HCT116 (cell line): ENCODE data around the gene SERPINB6. TPM values are rescaled to one million over a fixed set of nuclear protein-coding genes. Genes with fewer than 3 reads are reported as not detected.

Source experiments
- ATAC-seq: fragments of 200-7000 bp; cut with Tn5 transposase; 2 replicates; pipeline ENCODE4 v1.9.1; 2020; ENCODE audit warnings: mild to moderate bottlenecking, moderate library complexity
- BruUV-seq: library from RNA; stranded (reverse); fragments of 400-500 nt; replicated peaks from 2 replicates; lab custom pipeline; 2021; lab: Mats Ljungman, UMichigan
- CTCF ChIA-PET: fragments of 300-600 bp; sonication (Branson Sonifier 250); formaldehyde crosslinking; loops from one replicate; lab custom pipeline; 2021; ENCODE audit warnings: antibody characterized with exemption; lab: Charles Lee
- POLR2A ChIA-PET: fragments of 300-600, 350-600 bp; sonication (Branson Sonifier 250); formaldehyde crosslinking; loops from one replicate; lab custom pipeline; 2021; ENCODE audit warnings: antibody characterized with exemption; lab: Charles Lee
- RAD21 ChIA-PET, 2 experiments: fragments of 300-600 bp; sonication (Branson Sonifier 250); formaldehyde crosslinking; loops; one replicate each; lab custom pipeline; 2023; ENCODE audit warnings: low total read pairs in 2 of 2; ENCODE audit not compliant: uncharacterized antibody in 2 of 2, unreplicated experiment in 2 of 2, low non-redundant PET in 1 of 2; lab: Charles Lee
- DNase-seq: peaks from one replicate; pipeline ENCODE4 v3.0.0-alpha.2; 2010; ENCODE audit warnings: low read depth, low spot score
- H2AFZ ChIP-seq: fragments of 200-600 bp; shearing (Covaris generic), sonication (generic); 2 replicates; pipeline ENCODE4 v1.6.1; 2017; ENCODE audit warnings: low read depth, mixed run types, mixed read lengths, antibody characterized with exemption, low read length; ENCODE audit not compliant: poor library complexity, severe bottlenecking
- H3K27ac ChIP-seq: 2 replicates; pipeline ENCODE4 v1.5.1; 2012; ENCODE audit warnings: low read depth, low read length
- H3K27me3 ChIP-seq: fragments of 200-600 bp; sonication (generic); 2 replicates; pipeline ENCODE4 v1.6.1; 2016; ENCODE audit warnings: mixed run types, low read length, mixed read lengths; ENCODE audit not compliant: insufficient read depth
- H3K36me3 ChIP-seq, 2 experiments: fragments of 200-500 bp in 1 of 2; fragments of 200-600 bp in 1 of 2; sonication (Bioruptor generic) in 1 of 2; sonication (generic) in 1 of 2; 2 replicates each; pipeline versions ENCODE4 v1.5.1 to v1.6.1; 2014 to 2016; ENCODE audit warnings: low read length in 2 of 2, inconsistent platforms in 1 of 2, mixed read lengths in 1 of 2, mixed run types in 1 of 2; ENCODE audit not compliant: insufficient read depth in 2 of 2, control insufficient read depth in 1 of 2
- H3K4me1 ChIP-seq, 2 experiments: fragments of 200-600 bp in 1 of 2; sonication (generic) in 1 of 2; 2 replicates each; pipeline versions ENCODE4 v1.5.1 to v1.6.1; 2012 to 2017; ENCODE audit warnings: low read length in 2 of 2, inconsistent platforms in 1 of 2, mild to moderate bottlenecking in 1 of 2, mixed read lengths in 1 of 2, mixed run types in 1 of 2, moderate library complexity in 1 of 2; ENCODE audit not compliant: insufficient read depth in 2 of 2, control insufficient read depth in 1 of 2
- H3K4me2 ChIP-seq: fragments of 200-600 bp; sonication (generic); 2 replicates; pipeline ENCODE4 v1.6.1; 2017; ENCODE audit warnings: mixed run types, low read length, mixed read lengths
- H3K4me3 ChIP-seq, 2 experiments: fragments of 200-600 bp in 1 of 2; sonication (generic) in 1 of 2; replicated peaks in 1 of 2; 2 replicates each; pipeline ENCODE4 v1.5.1; 2011 to 2016; ENCODE audit warnings: low read length in 2 of 2, control low read depth in 1 of 2, low read depth in 1 of 2, mild to moderate bottlenecking in 1 of 2, mixed read lengths in 1 of 2, mixed run types in 1 of 2
- H3K79me2 ChIP-seq: fragments of 200-600 bp; sonication (generic); 2 replicates; pipeline ENCODE4 v1.6.1; 2017; ENCODE audit warnings: mild to moderate bottlenecking, mixed run types, low read length, moderate library complexity, mixed read lengths; ENCODE audit not compliant: insufficient read depth
- H3K9ac ChIP-seq: fragments of 200-600 bp; sonication (generic); 2 replicates; pipeline ENCODE4 v1.6.1; 2016; ENCODE audit warnings: low read length, mixed read lengths
- H3K9me2 ChIP-seq: fragments of 200-600 bp; sonication (generic), shearing (Covaris generic); 2 replicates; pipeline ENCODE4 v1.6.1; 2017; ENCODE audit warnings: mixed run types, mild to moderate bottlenecking, moderate library complexity; ENCODE audit not compliant: insufficient read depth
- H3K9me3 ChIP-seq, 2 experiments: fragments of 200-500 bp in 1 of 2; fragments of 200-600 bp in 1 of 2; sonication (Bioruptor generic) in 1 of 2; sonication (generic) in 1 of 2; 2 replicates each; pipeline ENCODE4 v1.6.1; 2014 to 2017; ENCODE audit warnings: low read length in 2 of 2, mixed read lengths in 2 of 2, inconsistent platforms in 1 of 2, low read depth in 1 of 2, mild to moderate bottlenecking in 1 of 2, mixed run types in 1 of 2, moderate library complexity in 1 of 2; ENCODE audit not compliant: control insufficient read depth in 1 of 2, insufficient read depth in 1 of 2
- H4K20me1 ChIP-seq: fragments of 200-600 bp; sonication (generic), shearing (Covaris generic); 2 replicates; pipeline ENCODE4 v1.6.1; 2017; ENCODE audit warnings: mixed run types, mild to moderate bottlenecking, moderate library complexity; ENCODE audit not compliant: insufficient read depth
- CBX3 ChIP-seq: IDR thresholded peaks from 2 replicates; pipeline ENCODE4 v1.6.1; 2012; ENCODE audit warnings: low read depth
- ELF1 ChIP-seq: IDR thresholded peaks from 2 replicates; pipeline ENCODE4 v1.6.1; 2012; ENCODE audit warnings: low read depth, borderline replicate concordance
- EZH2phosphoT487 ChIP-seq: fragments of 200-600 bp; IDR thresholded peaks from 2 replicates; pipeline ENCODE4 v1.6.1; 2018; ENCODE audit warnings: antibody characterized with exemption, borderline replicate concordance
- JUND ChIP-seq: IDR thresholded peaks from 2 replicates; pipeline ENCODE4 v1.6.1; 2012
- POLR2A ChIP-seq: IDR thresholded peaks from 2 replicates; pipeline ENCODE4 v1.7.0; 2011; ENCODE audit warnings: borderline replicate concordance; ENCODE audit not compliant: insufficient read depth, insufficient read length; ENCODE audit errors: extremely low read depth
- POLR2AphosphoS5 ChIP-seq: IDR thresholded peaks from 2 replicates; pipeline ENCODE4 v1.6.1; 2011; ENCODE audit warnings: mild to moderate bottlenecking, low read depth, low read length, moderate library complexity
- REST ChIP-seq: IDR thresholded peaks from 2 replicates; pipeline ENCODE4 v1.6.1; 2012; ENCODE audit warnings: low read depth
- SIN3A ChIP-seq: IDR thresholded peaks from 2 replicates; pipeline ENCODE4 v1.6.1; 2012; ENCODE audit warnings: low read depth
- SP1 ChIP-seq: IDR thresholded peaks from 2 replicates; pipeline ENCODE4 v1.6.1; 2012; ENCODE audit warnings: low read depth
- ZFX ChIP-seq: fragments of 450-650 bp; IDR thresholded peaks from 2 replicates; pipeline ENCODE4 v1.6.1; 2017
- ZNF274 ChIP-seq: fragments of 200-500 bp; sonication (Bioruptor generic); IDR thresholded peaks from 2 replicates; pipeline ENCODE4 v1.6.1; 2014; ENCODE audit warnings: mild to moderate bottlenecking, low read depth, low read length, inconsistent platforms
- intact Hi-C: fragments of 100-400 bp; cut with micrococcal nuclease; formaldehyde crosslinking; loops from 2 replicates; pipeline ENCODE4 v1.10.0; 2022
- total RNA-seq: library from RNA; stranded (reverse); gene quantifications from one replicate; pipeline ENCODE4 v1.2.1, GENCODE V29; 2021; ENCODE audit not compliant: unreplicated experiment
- TF ChIP-seq, protein P1 (sequence below), 3 experiments: fragments of 200-600 bp in 1 of 3; sonication (generic) in 1 of 3; IDR thresholded peaks in 2 of 3; conservative IDR thresholded peaks in 1 of 3; 2 replicates each; pipeline ENCODE4 v1.5.1; 2012 to 2017; ENCODE audit warnings: low read depth in 2 of 3, low read length in 2 of 3, antibody characterized with exemption in 1 of 3, borderline replicate concordance in 1 of 3, control low read depth in 1 of 3, mild to moderate bottlenecking in 1 of 3, mixed read lengths in 1 of 3, mixed run types in 1 of 3, moderate library complexity in 1 of 3; ENCODE audit not compliant: insufficient read depth in 1 of 3
- TF ChIP-seq, protein P2 (sequence below): IDR thresholded peaks from 2 replicates; pipeline ENCODE4 v1.6.1; 2012

SERPINB6 gene
- total RNA-seq, 1 experiment from 2014 or later: 103 TPM

- RAD21 ChIA-PET: no interaction called here
- Histone ChIP-seq H3K9me3 (no peaks in the 10 kb centered on the region), H3K79me2 (no peaks in the 10 kb centered on the region), H2AFZ (no peak overlapping the region), H3K9ac (no peak overlapping the region), H3K4me1 (peaks cover 0 to 6% of the 10 kb centered on the region in 2 experiments; a peak in 1 of 4 replicates), H3K4me3 (no peak overlapping the region), H3K27ac (no peak overlapping the region), H3K27me3 (no peaks in the 10 kb centered on the region), H3K9me2 (no peaks in the 10 kb centered on the region), H3K36me3 (peaks cover 28 to 72% of the 10 kb centered on the region in 2 experiments), H4K20me1 (no peaks in the 10 kb centered on the region), H3K4me2 (no peak overlapping the region)
- intact Hi-C loops: no loop called here
- TF ChIP-seq ZNF274 (no peak), POLR2A (no peak), SIN3A (no peak), POLR2AphosphoS5 (no peak), ELF1 (no peak), JUND (no peak), REST (no peak), ZFX (no peak), CBX3 (no peak), EZH2phosphoT487 (no peak), SP1 (no peak)
- TF ChIP-seq, protein P1, sequence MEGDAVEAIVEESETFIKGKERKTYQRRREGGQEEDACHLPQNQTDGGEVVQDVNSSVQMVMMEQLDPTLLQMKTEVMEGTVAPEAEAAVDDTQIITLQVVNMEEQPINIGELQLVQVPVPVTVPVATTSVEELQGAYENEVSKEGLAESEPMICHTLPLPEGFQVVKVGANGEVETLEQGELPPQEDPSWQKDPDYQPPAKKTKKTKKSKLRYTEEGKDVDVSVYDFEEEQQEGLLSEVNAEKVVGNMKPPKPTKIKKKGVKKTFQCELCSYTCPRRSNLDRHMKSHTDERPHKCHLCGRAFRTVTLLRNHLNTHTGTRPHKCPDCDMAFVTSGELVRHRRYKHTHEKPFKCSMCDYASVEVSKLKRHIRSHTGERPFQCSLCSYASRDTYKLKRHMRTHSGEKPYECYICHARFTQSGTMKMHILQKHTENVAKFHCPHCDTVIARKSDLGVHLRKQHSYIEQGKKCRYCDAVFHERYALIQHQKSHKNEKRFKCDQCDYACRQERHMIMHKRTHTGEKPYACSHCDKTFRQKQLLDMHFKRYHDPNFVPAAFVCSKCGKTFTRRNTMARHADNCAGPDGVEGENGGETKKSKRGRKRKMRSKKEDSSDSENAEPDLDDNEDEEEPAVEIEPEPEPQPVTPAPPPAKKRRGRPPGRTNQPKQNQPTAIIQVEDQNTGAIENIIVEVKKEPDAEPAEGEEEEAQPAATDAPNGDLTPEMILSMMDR (IDR thresholded peaks at IDR 0.05 in 2 of 3, conservative IDR thresholded peaks at IDR 0.05 in 1 of 3; ENCODE audit: borderline replicate concordance in 1 of 3, insufficient read depth in 1 of 3, low read depth in 2 of 3, low read length in 2 of 3): no peak
- TF ChIP-seq, protein P2, sequence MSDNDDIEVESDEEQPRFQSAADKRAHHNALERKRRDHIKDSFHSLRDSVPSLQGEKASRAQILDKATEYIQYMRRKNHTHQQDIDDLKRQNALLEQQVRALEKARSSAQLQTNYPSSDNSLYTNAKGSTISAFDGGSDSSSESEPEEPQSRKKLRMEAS: no peak
- ATAC-seq (no peak), DNase-seq (no peak)
- CTCF ChIA-PET: no interaction called here
- BruUV-seq: no TSS peak
- POLR2A ChIA-PET: interaction anchor here (1.0 kb wide), 1 partner anchor 9 kb away, joined by 4 read pairs; no protein-coding TSS in a partner anchor
Measured at GRCh38 chr6:3011158-3011557, 39.8 kb upstream of the SERPINB6 start.
